ENCODE measurements around the gene MPPE1. TPM values are rescaled to one million over a fixed set of nuclear protein-coding genes. Genes with fewer than 3 reads are reported as not detected.
A peak's percentile ranks its signal among the peaks of the same experiment; 100 is the strongest.
"Not testable (repeated sequence)": the region's sequence is repeated elsewhere in the genome, so short reads cannot be mapped to it uniquely, and the experiment has no call there.

The MPPE1 gene
- total RNA-seq, 2 donors from 2014 or later = 22.3 to 40.5 TPM

- H3K4me1 ChIP-seq (ENCODE audit: control insufficient read depth in 1 of 2, low read depth in 2 of 2) = no peaks in the 10 kb centered on the region
- no peaks in the 10 kb centered on the region for H3K9me3 ChIP-seq
- DNase-seq (ENCODE audit: low spot score) (no peak), ATAC-seq (ENCODE audit: insufficient number of reproducible peaks, low FRiP score, low read depth) (no peak)
- H3K27me3 ChIP-seq (replicated peaks; ENCODE audit: insufficient read depth) = no peaks in the 10 kb centered on the region
- no peaks in the 10 kb centered on the region for H3K36me3 ChIP-seq
- H3K27ac ChIP-seq = no peak overlapping the region
- no peak overlapping the region for H3K4me3 ChIP-seq
- TF ChIP-seq CTCF (IDR thresholded peaks at IDR 0.05) = no peak
Measured at GRCh38 chr18:11923450-11923849, 15.3 kb upstream of the MPPE1 start.

- H3K27me3 ChIP-seq (replicated peaks; ENCODE audit: insufficient read depth); H3K36me3 ChIP-seq; ATAC-seq (ENCODE audit: insufficient number of reproducible peaks, low FRiP score, low read depth); H3K9me3 ChIP-seq; H3K27ac ChIP-seq; H3K4me3 ChIP-seq; H3K4me1 ChIP-seq (ENCODE audit: control insufficient read depth in 1 of 2, low read depth in 2 of 2); DNase-seq (ENCODE audit: low spot score): not testable (repeated sequence)
Measured at GRCh38 chr18:11919522-11919921, 11.4 kb upstream of the MPPE1 start.

GRCh38 chr18:11916880-11917279 lies 8.8 kb upstream of the MPPE1 start:
- not testable (repeated sequence) for DNase-seq (ENCODE audit: low spot score); H3K27ac ChIP-seq; H3K9me3 ChIP-seq; ATAC-seq (ENCODE audit: insufficient number of reproducible peaks, low FRiP score, low read depth); H3K4me3 ChIP-seq; H3K27me3 ChIP-seq (replicated peaks; ENCODE audit: insufficient read depth); H3K4me1 ChIP-seq (ENCODE audit: control insufficient read depth in 1 of 2, low read depth in 2 of 2); H3K36me3 ChIP-seq

- TF ChIP-seq CTCF (IDR thresholded peaks at IDR 0.05) = no peak
- H3K36me3 ChIP-seq = no peaks in the 10 kb centered on the region
- H3K27ac ChIP-seq = peak overlapping the region; percentile 98 to 100
- ATAC-seq (ENCODE audit: insufficient number of reproducible peaks, low FRiP score, low read depth) = peak; percentile 36
- H3K27me3 ChIP-seq (replicated peaks; ENCODE audit: insufficient read depth) = no peaks in the 10 kb centered on the region
- no peaks in the 10 kb centered on the region for H3K9me3 ChIP-seq
- no peak for DNase-seq (ENCODE audit: low spot score)
- H3K4me1 ChIP-seq (ENCODE audit: control insufficient read depth in 1 of 2, low read depth in 2 of 2) = peaks cover 12 to 20% of the 10 kb centered on the region in 2 donors
- H3K4me3 ChIP-seq = peak overlapping the region; percentile 99
Measured at GRCh38 chr18:11909591-11910026, 1.5 kb upstream of the MPPE1 start.

- no peak for ATAC-seq (ENCODE audit: insufficient number of reproducible peaks, low FRiP score, low read depth)
- H3K4me3 ChIP-seq = peak overlapping the region; percentile 99
- no peak for DNase-seq (ENCODE audit: low spot score)
- H3K27ac ChIP-seq = peak overlapping the region; percentile 98 to 100
- no peak for TF ChIP-seq CTCF (IDR thresholded peaks at IDR 0.05)
- H3K4me1 ChIP-seq (ENCODE audit: control insufficient read depth in 1 of 2, low read depth in 2 of 2) = peaks cover 12 to 20% of the 10 kb centered on the region in 2 donors
- no peaks in the 10 kb centered on the region for H3K27me3 ChIP-seq (replicated peaks; ENCODE audit: insufficient read depth)
- no peaks in the 10 kb centered on the region for H3K36me3 ChIP-seq
- H3K9me3 ChIP-seq = no peaks in the 10 kb centered on the region
Measured at GRCh38 chr18:11909061-11909455, 941 bp upstream of the MPPE1 start.

GRCh38 chr18:11906926-11907874 lies 917 bp downstream of the MPPE1 start:
- peaks cover 12 to 20% of the 10 kb centered on the region in 2 donors for H3K4me1 ChIP-seq (ENCODE audit: control insufficient read depth in 1 of 2, low read depth in 2 of 2)
- H3K27me3 ChIP-seq (replicated peaks; ENCODE audit: insufficient read depth) = no peaks in the 10 kb centered on the region

More at GRCh38 chr18:11906926-11907874, 917 bp downstream of the MPPE1 start:
- Histone ChIP-seq H3K36me3 (no peaks in the 10 kb centered on the region), H3K27ac (peak overlapping the region in 1 of 2 donors; percentile 98), H3K4me3 (peak overlapping the region; percentile 99), H3K9me3 (no peaks in the 10 kb centered on the region)
- no peak for ATAC-seq (ENCODE audit: insufficient number of reproducible peaks, low FRiP score, low read depth)
- DNase-seq (ENCODE audit: low spot score) = no peak
- no peak for TF ChIP-seq CTCF (IDR thresholded peaks at IDR 0.05)
